Ovary (tissue), 9 donors: Measurements from ENCODE around the gene CAPN13. TPM values are rescaled to one million over a fixed set of nuclear protein-coding genes. Genes with fewer than 3 reads are reported as not detected.
"Not testable (repeated sequence)": the region's sequence is repeated elsewhere in the genome, so short reads cannot be mapped to it uniquely, and the experiment has no call there.

ENCODE experiments used
- DNase-seq, 5 donors: peaks; one replicate each; pipeline ENCODE4 v3.0.0-alpha.2; 2019 to 2020
- H3K27ac ChIP-seq, 2 donors: fragments of 200-600 bp; one replicate each; pipeline versions ENCODE4 v1.5.1 to v1.8.0; 2019 to 2022
- H3K27me3 ChIP-seq: fragments of 200-600 bp; one replicate; pipeline ENCODE4 v1.8.0; 2022
- H3K36me3 ChIP-seq: fragments of 200-600 bp; sonication (generic); one replicate; pipeline ENCODE4 v1.5.1; 2019
- H3K4me1 ChIP-seq: one replicate; pipeline ENCODE4 v1.8.1; 2013; ENCODE audit warnings: mild to moderate bottlenecking, moderate library complexity; ENCODE audit not compliant: insufficient read depth
- H3K4me3 ChIP-seq: fragments of 200-600 bp; sonication (generic); one replicate; pipeline ENCODE4 v1.5.1; 2017
- H3K9me3 ChIP-seq, 2 donors: fragments of 200-600 bp in 1 of 2; sonication (generic) in 1 of 2; one replicate each; pipeline versions ENCODE4 v1.5.1 to v1.8.1; 2013 to 2019; ENCODE audit warnings: mild to moderate bottlenecking in 1 of 2, moderate library complexity in 1 of 2
- EP300 ChIP-seq: sonication (generic); formaldehyde crosslinking; IDR thresholded peaks from one replicate; pipeline ENCODE4 v1.6.1; 2017; ENCODE audit warnings: antibody characterized with exemption
- POLR2A ChIP-seq: fragments of 450-650 bp; IDR thresholded peaks from one replicate; pipeline ENCODE4 v1.6.1; 2017; ENCODE audit warnings: antibody characterized with exemption, mild to moderate bottlenecking, moderate library complexity
- WGBS, 3 donors: extraction: QIAGEN DNeasy Blood & Tissue Kit in 1 of 3; methylation state at CpG; one replicate each; pipeline versions ENCODE4 v1.1.5 to v1.1.7; 2013 to 2017; 5-methylcytosine and 5-hydroxymethylcytosine counted together
- intact Hi-C, 4 donors: fragments of 100-400 bp; cut with DNase I; formaldehyde crosslinking; loops; one replicate each; pipeline versions ENCODE4 v1.11.0 to v1.15.1; 2022 to 2023
- polyA plus RNA-seq, 2 donors: library from polyadenylated mRNA; stranded (reverse); fragments of 200-250 nt in 1 of 2; fragments of 350-450 nt in 1 of 2; fragmentation: Illumina TruSeq in 1 of 2; extraction: RNeasy Lipid Tissue Mini Kit (QIAGEN cat#74804) in 1 of 2; gene quantifications; one replicate each; pipeline ENCODE4 v1.2.3, GENCODE V29; 2013 to 2014
- total RNA-seq, 7 donors: library from RNA; depleted of rRNA in 2 of 7; stranded (reverse); fragments of >200 nt in 2 of 7; fragmentation: NEBNext Ultra II Directional in 3 of 7; extraction: Animal tissue kit (Norgen Biotek cat#: 25700) in 3 of 7; gene quantifications; one replicate each; pipeline versions ENCODE4 v1.1.0 to v1.2.4, GENCODE V29; 2016 to 2023
- TF ChIP-seq, protein P1 (sequence below), 3 donors: fragments of 450-650 bp in 2 of 3; fragments of 200-600 bp in 1 of 3; IDR thresholded peaks; one replicate each; pipeline versions ENCODE4 v1.5.1 to v1.8.0; 2016 to 2022; ENCODE audit warnings: antibody characterized with exemption in 3 of 3, mild to moderate bottlenecking in 1 of 3
- donor health status: DM: no; HTN: no; CAD: no; lungs with moderate emphysema.
- donor health status: DM: no; HTN: no; CAD: no.
- donor health status: Bipolar disorder and iron deficiency.
- donor health status: DM: yes; HTN: yes; CAD: no.
- donor health status: DM: no; HTN: no; CAD: no.
- donor health status: DM: yes; HTN: yes; CAD: no.

CAPN13 gene
- total and polyA plus RNA-seq, 9 donors: 0.05 to 2.5 (median 0.30) TPM; not detected in 4

DNA sequence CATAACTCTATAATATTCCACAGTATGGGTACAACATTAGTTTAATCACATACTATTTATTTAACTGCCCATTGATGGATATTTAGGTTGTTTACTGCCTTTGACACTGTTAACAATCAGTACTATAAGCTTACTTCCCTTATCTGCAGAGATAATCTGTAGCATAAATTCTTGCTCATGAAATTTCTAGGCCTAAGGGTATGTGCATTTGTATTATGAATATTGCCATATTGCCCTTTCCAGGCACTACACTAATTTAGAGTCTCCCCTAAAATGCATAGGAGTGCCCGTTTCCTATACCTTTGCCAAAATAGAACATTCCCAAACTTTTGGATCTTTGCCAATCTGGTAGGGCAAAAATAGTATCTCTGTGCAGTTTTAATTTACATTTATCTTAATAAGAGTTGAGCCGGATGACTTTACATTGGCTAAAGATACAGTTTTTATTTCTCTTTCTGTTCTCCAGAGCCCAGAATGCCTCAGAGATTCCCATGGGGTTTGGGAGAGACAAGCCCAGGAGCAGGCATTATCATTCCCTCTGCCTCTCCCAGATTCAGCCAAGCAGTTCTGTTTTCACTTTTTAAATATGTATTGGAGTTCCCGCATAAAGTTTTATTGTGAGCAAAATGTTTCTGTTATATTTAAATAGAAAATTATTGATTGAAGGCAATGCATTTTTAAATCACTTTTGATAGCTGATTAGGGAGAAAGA, 102.8 kb downstream of the CAPN13 start:
- 65 to 68% (median 66%) methylated on average over 3 of the region's 3 CpGs for WGBS, 3 donors
- Histone ChIP-seq H3K36me3 (no peaks in the 10 kb centered on the region), H3K4me3 (no peak overlapping the region), H3K4me1 (no peaks in the 10 kb centered on the region), H3K27ac (no peak overlapping the region), H3K9me3 (no peaks in the 10 kb centered on the region), H3K27me3 (no peaks in the 10 kb centered on the region)
- DNase-seq: no peak
- intact Hi-C loops: loop anchor here in 3 of 4 donors (5.0 kb wide), 4 partner anchors 497 to 537 kb away; no protein-coding TSS in a partner anchor
- no peak for TF ChIP-seq POLR2A
- no peak for TF ChIP-seq EP300
- TF ChIP-seq, protein P1, sequence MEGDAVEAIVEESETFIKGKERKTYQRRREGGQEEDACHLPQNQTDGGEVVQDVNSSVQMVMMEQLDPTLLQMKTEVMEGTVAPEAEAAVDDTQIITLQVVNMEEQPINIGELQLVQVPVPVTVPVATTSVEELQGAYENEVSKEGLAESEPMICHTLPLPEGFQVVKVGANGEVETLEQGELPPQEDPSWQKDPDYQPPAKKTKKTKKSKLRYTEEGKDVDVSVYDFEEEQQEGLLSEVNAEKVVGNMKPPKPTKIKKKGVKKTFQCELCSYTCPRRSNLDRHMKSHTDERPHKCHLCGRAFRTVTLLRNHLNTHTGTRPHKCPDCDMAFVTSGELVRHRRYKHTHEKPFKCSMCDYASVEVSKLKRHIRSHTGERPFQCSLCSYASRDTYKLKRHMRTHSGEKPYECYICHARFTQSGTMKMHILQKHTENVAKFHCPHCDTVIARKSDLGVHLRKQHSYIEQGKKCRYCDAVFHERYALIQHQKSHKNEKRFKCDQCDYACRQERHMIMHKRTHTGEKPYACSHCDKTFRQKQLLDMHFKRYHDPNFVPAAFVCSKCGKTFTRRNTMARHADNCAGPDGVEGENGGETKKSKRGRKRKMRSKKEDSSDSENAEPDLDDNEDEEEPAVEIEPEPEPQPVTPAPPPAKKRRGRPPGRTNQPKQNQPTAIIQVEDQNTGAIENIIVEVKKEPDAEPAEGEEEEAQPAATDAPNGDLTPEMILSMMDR (IDR thresholded peaks at IDR 0.05): no peak

DNA sequence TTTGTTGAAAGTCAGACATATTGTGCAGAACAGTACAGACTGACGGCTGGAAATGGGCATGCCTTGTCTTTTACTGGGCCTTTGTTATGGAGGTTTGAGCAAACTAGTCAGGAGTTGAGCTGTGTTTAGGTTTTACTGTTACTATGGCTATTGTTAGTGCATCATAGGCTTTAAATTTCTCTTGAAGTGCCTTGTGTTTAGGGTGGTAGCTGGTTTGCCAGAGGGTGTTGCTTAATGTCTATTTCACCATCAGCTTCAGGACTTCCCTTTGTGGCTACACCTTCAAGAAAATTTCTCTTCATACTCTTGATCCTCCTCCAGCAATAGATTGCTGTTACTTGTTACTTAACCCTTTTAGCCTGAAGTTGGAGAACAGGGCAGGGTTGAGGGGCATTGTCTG, 104.6 kb downstream of the CAPN13 start:
- no peak for TF ChIP-seq EP300
- TF ChIP-seq POLR2A: no peak
- TF ChIP-seq, protein P1 (IDR thresholded peaks at IDR 0.05): no peak
- intact Hi-C loops: no loop called here
- no peak overlapping the region for H3K27ac ChIP-seq
- DNase-seq: no peak
- H3K36me3 ChIP-seq: no peaks in the 10 kb centered on the region
- no peaks in the 10 kb centered on the region for H3K9me3 ChIP-seq
- H3K4me1 ChIP-seq: no peaks in the 10 kb centered on the region
- 97 to 100% (median 100%) methylated on average over 1 of the region's 1 CpG for WGBS, 3 donors
- H3K27me3 ChIP-seq: no peaks in the 10 kb centered on the region
- no peak overlapping the region for H3K4me3 ChIP-seq

DNA sequence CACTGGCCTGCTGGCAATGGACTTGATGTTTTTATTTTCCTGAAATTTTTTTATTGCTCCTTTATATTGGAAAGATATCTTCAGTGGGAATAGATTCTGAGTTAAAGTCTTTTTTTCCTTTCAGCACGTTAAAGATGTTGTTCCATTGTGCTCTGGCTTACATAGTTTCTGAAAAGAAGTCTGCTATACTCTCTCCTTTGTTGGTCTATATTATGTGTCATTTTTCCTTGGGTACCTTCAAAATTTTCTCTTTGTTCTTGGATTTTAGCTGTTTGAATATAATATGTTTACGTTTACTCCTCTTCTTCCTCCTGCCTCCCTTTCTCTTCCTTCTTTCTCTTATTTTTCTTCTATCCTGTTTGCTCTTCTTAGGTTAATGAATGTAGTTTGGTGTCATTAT, 105.5 kb downstream of the CAPN13 start:
- no peak for DNase-seq
- Histone ChIP-seq H3K4me3 (no peak overlapping the region), H3K36me3 (no peaks in the 10 kb centered on the region), H3K9me3 (no peaks in the 10 kb centered on the region), H3K4me1 (no peaks in the 10 kb centered on the region), H3K27me3 (no peaks in the 10 kb centered on the region), H3K27ac (no peak overlapping the region)
- TF ChIP-seq POLR2A: no peak
- TF ChIP-seq, protein P1 (IDR thresholded peaks at IDR 0.05): no peak
- no peak for TF ChIP-seq EP300
- intact Hi-C loops: no loop called here
- 54 to 58% (median 55%) methylated on average over 2 of the region's 2 CpGs for WGBS, 3 donors

DNA sequence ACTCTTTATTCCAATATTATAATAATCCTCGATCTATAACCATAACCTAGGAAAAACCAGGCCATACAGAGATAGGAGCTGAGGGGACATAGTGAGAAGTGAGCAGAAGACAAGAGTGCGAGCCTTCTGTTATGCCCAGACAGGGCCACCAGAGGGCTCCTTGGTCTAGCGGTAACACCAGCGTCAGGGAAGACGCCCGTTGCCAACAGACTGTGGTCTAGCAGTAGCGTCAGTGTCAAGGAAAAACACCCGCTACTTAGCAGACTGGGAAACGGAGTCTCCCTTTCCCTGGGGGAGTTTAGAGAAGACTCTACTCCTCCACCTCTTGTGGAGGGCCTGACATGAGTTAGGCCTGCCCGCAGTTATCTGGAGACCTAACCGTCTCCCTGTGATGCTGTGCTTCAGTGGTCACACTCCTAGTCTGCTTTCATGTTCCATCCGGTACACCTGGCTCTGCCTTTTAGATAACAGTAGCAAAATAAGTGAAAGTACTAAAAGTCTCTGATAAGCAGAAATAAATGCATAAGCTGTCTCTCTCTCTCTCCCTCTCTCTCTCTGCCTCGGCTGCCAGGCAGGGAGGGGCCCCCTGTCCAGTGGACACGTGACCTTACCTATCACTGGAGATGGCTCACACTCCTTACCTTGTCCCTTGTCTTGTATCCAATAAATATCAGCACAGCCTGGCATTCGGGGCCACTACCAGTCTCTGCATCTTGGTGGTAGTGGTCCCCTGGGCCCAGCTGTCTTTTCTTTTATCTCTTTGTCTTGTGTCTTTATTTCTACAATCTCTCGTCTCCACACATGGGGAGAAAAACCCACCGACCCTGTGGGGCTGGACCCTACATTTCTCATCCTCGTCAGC, 109.8 kb downstream of the CAPN13 start:
- DNase-seq, H3K4me1 ChIP-seq, intact Hi-C loops, H3K9me3 ChIP-seq, H3K4me3 ChIP-seq, H3K27ac ChIP-seq, H3K36me3 ChIP-seq, H3K27me3 ChIP-seq: not testable (repeated sequence)
- 90 to 91% (median 91%) methylated on average over 18 of the region's 18 CpGs for WGBS, 3 donors

DNA sequence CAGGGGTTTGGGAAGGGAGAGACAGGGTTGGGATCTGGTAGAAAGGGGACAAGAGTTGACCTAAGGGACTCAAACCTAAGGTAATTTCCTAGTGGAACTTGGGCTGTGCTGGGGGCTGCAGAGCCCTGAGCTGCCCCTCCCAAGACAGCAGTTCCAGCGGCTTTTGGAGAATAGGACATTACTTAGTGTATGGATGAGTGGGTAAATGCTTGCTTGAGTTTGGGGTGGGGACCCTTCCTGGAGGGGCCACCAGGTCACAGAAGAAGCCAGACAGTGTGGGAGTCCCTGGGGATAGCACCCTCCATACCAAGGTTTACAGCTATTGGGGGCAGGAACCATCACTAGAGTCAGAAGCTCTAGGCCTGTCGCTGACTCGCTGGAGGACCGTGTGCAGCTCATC, 111.5 kb downstream of the CAPN13 start:
- 85 to 96% (median 95%) methylated on average over 4 of the region's 4 CpGs for WGBS, 3 donors
- Histone ChIP-seq H3K4me1 (no peaks in the 10 kb centered on the region), H3K4me3 (no peak overlapping the region), H3K9me3 (no peaks in the 10 kb centered on the region), H3K27ac (no peak overlapping the region), H3K36me3 (no peaks in the 10 kb centered on the region), H3K27me3 (no peaks in the 10 kb centered on the region)
- TF ChIP-seq POLR2A (no peak), EP300 (no peak)
- TF ChIP-seq, protein P1 (IDR thresholded peaks at IDR 0.05): no peak
- no peak for DNase-seq
- intact Hi-C loops: no loop called here
